GM12892 (cell line): ENCODE results near the gene LMX1B.
A peak's percentile ranks its signal among the peaks of the same experiment; 100 is the strongest.

Source experiments
- DNase-seq: peaks from one replicate; pipeline ENCODE4 v3.0.0; 2011; ENCODE audit not compliant: insufficient read length
- FAIRE-seq: peaks from 2 replicates; lab custom pipeline; 2011; peaks lifted over from hg19 to GRCh38; lab: Jason Lieb, UNC
- POLR2A ChIP-seq: IDR thresholded peaks from 2 replicates; pipeline ENCODE4 v1.6.1; 2011; ENCODE audit warnings: low read depth, low read length, control low read depth
- POLR2AphosphoS5 ChIP-seq: IDR thresholded peaks from 2 replicates; pipeline ENCODE4 v1.6.1; 2011; ENCODE audit warnings: low read depth, low read length, control low read depth
- TAF1 ChIP-seq: IDR thresholded peaks from 2 replicates; pipeline ENCODE4 v1.6.1; 2011; ENCODE audit warnings: low read depth, mild to moderate bottlenecking, control low read depth, low read length, borderline replicate concordance

Gene LMX1B

GRCh38 chr9:126699401-126699881 is 85.7 kb downstream of the LMX1B start:
- no peak for DNase-seq
- TF ChIP-seq POLR2AphosphoS5 (no peak), POLR2A (no peak), TAF1 (no peak)
- FAIRE-seq, result no peak

DNA sequence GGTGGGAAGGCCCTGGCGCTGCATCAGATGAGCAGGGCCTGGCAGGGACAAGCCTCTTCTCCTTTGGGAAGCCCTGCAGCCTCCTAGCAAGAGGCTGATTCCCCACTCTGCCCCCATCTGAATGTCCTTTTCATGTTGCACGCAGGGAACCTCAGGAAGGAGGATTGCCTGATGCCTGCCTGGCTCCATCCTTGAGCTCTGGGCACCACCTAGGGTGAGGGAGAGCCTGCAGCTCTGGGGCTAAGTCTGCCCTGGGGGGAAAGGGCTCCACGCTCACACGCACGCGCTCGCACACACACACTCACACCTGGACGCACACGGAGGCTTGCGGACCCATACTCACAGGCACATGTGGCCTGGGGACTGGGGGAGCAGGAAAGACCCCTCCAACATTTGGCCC is 86.6 kb downstream of the LMX1B start:
- DNase-seq (peak; percentile 10), FAIRE-seq (no peak)
- no peak for TF ChIP-seq TAF1
- no peak for TF ChIP-seq POLR2AphosphoS5
- TF ChIP-seq POLR2A, result no peak

- FAIRE-seq (no peak), DNase-seq (peak; percentile 7)
These were observed 87.4 kb downstream of the LMX1B start for GRCh38 chr9:126700903-126701812.

DNA sequence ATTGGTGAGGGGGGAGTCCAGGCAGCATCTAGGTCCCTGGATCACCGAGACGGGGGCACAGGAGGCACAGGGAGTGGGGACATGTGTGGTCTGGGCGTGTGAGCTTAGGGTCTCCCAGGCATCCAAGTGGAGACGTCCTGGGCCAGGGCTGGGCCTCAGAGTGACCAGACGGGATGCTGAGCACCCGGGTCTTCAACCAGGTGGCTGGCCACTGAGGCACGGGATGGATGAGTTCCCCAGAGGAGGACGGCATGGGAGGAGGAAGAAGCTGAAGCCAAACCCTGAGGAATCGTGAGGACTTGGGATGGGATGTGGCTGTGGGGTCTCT is 88.0 kb downstream of the LMX1B start:
- DNase-seq (no peak), FAIRE-seq (no peak)
- TF ChIP-seq TAF1 (no peak), POLR2A (no peak), POLR2AphosphoS5 (no peak)

More at GRCh38 chr9:126700903-126701812, 87.4 kb downstream of the LMX1B start:
- TF ChIP-seq POLR2A (no peak), POLR2AphosphoS5 (no peak), TAF1 (no peak)

DNA sequence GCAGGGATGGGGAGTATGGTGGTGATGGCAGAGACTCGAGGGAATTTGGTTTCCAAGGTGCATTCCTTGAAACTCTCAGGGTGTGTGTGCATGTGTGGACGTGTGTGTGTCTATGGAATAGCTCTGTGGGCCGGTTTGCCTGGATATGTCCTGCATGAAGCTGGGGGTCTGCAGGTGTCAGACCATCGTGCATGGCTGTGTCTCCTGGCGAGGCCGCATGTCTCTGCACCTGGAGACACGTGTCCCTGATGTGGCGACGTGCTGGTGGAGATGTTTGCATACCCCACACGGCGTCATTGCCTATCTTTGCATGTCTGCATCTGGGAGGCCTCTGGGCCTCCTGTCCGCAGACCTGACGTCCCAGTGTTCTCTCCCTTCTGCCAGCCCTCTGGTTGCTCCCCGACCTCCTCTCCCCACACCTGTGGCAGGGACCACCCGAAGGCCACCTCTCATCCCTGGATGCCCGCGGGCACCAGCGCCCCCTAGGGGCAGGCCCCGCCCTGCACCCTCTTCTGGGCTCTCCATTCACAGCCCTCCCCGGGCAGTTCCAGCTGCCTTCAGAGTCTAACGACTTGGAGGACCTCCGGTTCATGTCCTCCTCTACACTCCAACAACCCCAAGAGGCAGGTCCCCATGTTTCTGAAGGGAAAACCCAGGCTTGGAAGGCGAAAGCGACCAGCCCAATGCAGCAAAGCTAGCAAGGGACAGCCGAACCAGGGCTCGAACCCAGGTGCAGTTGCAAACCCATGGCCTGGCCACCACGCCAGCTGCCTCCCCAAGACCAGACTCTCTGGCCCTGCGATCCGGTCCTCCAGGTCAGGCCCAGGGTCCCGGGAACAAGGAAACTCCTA is 88.6 kb downstream of the LMX1B start:
- no peak for FAIRE-seq
- TF ChIP-seq POLR2A (no peak), TAF1 (no peak), POLR2AphosphoS5 (no peak)
- DNase-seq, result no peak

- TF ChIP-seq TAF1 (no peak), POLR2A (no peak), POLR2AphosphoS5 (no peak)
- FAIRE-seq, result no peak
These were observed 89.5 kb downstream of the LMX1B start for GRCh38 chr9:126703002-126703865.

GRCh38 chr9:126703866-126704156 is 90.1 kb downstream of the LMX1B start:
- TF ChIP-seq POLR2A (no peak), POLR2AphosphoS5 (no peak), TAF1 (no peak)
- no peak for FAIRE-seq
- peak; percentile 5 for DNase-seq

More at GRCh38 chr9:126703002-126703865, 89.5 kb downstream of the LMX1B start:
- no peak for DNase-seq

DNA sequence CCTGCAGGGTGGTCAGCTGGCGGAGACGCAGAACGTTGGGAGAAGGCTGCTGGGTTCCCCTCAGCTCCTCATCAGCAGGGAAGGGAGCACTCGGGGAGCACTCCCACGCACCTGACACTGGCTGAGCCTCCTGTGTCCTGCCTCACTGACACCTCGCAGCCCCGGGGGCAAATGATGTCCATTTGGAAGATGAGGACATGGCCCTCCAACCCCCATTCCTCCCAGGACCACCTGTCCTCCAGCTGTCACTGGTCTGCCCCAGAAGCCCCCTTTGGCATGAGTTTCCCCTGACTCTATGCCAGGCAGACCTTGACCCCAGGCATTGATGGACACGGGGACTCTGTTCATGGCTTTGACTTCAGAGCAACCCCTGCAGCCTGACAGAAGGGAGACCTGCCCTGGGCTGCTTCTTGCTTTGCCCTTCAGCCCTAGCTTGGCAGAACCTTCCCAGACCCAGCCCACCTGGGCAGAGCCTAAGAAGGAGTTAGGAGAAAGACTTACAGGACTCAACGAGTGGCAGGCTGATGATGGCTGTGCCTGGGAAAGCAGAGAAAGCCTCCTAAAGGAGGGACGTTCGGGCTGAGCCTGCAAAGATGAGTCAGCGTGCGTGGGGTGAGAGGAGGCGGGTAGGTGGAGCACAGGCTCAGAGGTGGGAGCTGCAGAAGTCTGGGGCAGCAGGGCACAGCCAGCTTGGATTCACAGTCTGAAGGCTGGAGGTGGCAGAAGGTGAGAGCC is 90.6 kb downstream of the LMX1B start:
- no peak for TF ChIP-seq TAF1
- no peak for TF ChIP-seq POLR2A
- TF ChIP-seq POLR2AphosphoS5, result no peak
- FAIRE-seq (no peak), DNase-seq (peak; percentile 9)

- peak; percentile 82 for DNase-seq
- no peak for TF ChIP-seq POLR2A
- TF ChIP-seq POLR2AphosphoS5, result no peak
- TF ChIP-seq TAF1, result no peak
- FAIRE-seq, result peak; percentile 83
These were observed 91.4 kb downstream of the LMX1B start for GRCh38 chr9:126704892-126705766.
